Dermis blood vessel endothelial cell (primary cell): ENCODE measurements around the gene BACH2. TPM values are rescaled to one million over a fixed set of nuclear protein-coding genes. Genes with fewer than 3 reads are reported as not detected.
A peak's percentile ranks its signal among the peaks of the same experiment; 100 is the strongest.
"Not testable (repeated sequence)": the region's sequence is repeated elsewhere in the genome, so short reads cannot be mapped to it uniquely, and the experiment has no call there.

ENCODE experiments used
- DNase-seq: peaks from one replicate; pipeline ENCODE4 v3.0.0; 2010
- total RNA-seq: library from RNA; depleted of rRNA; stranded (reverse); fragments of >200 nt; gene quantifications from 2 replicates; pipeline ENCODE4 v1.2.3, GENCODE V29; 2014

The BACH2 gene
- total RNA-seq, 1 donor from 2014 or later, result 1.2 TPM

DNA sequence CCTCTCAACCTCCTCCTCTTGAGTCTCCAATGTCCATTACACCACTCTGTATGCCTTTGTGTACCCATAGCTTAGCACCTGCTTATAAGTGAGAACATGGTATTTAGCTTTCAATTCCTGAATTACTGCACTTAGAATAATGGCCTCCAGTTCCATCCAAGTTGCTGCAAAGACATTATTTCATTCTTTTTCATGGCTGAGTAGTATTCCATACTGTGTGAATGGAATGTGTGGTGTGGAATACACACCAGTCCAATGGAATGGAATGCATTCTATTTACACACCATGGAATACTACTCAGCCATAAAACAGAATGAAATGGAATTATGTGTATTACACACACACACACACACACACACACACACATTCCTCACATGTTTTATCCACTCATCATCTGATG, 116.1 kb downstream of the BACH2 start:
- DNase-seq, result no peak

DNA sequence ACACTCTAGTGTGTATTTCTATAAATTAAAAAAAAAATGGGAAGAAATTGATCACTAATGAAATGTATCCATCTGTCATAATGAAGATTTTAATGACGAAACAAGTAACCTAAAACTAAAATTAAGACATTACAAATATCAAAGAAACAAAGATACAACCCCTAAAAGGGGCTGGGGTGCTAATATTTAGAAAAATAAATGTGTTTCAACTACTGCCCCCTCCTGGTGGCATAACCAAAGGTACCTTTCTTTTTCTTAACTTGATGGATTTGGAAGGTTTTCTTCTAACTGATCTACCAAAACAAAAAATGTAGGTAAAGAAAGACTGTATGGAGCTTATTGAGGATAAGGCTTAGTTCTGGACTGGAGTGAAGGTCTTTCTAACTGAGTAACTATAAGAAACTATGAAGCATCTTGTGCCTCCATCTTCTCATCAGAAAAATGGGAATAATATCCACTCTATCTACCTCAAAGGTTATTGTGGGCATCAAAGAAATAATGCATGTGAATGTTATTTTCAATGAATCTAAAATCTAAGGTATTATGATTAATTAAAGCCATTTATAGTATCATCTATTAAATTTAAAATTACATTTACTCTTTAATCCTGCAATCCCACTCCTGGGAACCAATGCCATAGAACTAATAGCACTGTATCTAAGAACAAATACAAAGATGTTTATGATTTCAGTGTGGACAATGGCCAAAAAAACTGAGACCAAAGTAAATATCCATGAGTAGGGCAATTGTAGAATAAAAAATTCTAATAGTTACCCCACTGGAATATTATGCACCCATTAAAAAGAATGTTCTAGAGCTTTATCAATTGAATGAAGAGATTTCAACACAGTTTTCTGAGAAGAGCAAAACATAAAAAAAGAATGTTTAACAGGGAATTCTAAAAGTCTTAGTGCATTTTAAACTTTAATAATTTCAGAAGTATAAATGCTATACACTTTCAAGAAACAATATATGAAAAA, 117.2 kb downstream of the BACH2 start:
- DNase-seq, result peak; percentile 45

DNA sequence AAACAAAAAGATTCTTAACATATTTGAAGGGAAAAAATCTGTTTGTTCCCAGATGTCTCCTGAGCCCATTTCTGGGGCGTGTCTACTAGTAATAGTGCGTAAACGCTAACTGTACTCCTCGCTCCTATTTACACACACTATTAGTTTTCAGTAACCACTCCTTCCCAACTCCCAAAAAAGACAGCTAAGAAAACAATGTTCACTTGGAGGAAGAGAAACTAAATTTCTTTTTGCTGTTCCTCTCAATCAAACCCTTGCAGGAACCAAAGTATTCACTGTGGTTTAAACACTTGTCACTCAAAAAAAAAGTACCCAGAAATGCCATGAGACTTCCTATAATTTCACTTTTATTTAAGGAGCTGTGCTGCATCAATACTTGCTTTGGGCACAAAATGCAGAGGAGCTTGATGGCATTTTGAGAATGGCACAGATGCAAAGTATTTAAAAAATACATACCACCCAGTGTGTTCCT, 118.2 kb downstream of the BACH2 start:
- DNase-seq, result no peak

DNA sequence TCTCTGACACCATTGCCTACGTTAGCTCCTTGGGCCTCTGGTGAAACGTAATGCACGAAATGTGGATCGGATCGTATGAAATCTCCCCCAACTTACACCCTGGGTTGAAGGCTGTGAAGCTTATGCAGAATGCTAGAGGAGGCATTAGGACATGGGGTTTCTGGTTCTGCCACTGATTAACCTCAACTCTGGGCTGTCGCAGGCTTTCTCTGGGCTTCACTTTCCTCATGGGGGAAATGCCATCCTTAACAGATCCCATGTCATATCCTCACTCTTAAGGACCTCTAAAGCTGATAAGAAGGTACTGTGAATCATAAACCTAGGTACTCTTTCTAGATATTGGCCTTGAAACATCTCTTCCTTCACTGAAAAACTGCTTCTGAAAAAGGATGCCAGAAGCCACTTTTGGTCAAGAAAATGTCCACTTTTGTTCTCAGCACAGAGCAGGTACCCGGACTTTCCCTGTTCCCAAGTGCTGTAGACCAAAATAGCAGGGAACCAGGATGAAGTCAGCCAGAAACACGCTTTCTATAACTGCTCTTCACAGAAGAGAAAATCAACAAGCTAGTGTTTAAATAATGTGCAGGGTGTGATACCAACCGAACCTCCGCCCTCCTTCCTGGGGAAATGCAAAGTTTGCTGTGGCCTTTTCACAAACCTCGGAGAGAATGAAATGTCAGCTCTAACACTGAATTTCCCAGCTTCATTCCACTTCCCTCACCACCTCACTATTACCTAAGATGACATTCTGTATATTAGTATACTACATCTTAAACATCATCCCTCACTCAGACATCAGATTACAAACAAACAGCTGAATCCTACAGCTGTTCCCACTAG, 118.9 kb downstream of the BACH2 start:
- no peak for DNase-seq

DNA sequence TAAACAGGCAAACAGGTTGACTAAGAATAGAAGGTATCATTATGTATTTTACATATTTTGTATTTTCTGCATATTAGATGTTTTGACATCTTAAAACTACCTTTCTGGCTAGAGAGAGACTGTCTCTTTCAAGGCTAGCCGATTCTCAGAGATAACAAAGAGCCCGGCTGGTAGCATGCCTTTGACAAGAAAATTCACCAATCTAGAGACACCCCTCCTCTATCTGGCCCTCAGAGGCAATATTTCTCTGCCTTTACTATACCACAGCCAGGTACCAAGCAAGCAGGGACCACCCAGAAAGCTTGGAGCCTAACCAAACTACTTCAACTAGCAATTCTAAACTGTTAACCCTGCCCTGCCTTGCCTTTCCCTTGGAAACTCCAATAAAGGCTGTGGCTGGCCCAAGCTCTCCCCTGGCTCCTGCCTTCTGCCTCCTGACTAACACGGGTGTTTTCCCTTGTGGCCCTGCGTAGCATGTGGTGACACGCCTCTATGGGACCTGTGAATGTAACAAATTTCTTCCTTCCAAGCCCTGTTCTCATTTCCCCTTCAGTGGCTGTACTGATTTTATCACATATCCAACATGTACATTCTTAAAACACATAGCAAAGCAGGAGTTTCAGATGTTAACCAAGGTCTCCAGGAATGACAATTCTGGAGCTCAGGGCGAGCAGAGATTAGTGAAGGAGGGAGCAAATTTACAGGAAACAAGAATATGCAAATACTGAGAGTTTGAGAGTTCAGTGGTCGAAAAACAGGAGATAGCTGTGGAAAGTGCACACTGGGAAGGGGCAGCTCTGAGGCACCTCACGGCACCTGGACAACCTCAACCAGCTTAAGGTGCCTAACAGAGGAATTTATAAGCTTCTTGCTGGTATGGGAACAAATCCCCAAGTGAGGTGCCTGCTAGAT, 120.8 kb downstream of the BACH2 start:
- no peak for DNase-seq

DNA sequence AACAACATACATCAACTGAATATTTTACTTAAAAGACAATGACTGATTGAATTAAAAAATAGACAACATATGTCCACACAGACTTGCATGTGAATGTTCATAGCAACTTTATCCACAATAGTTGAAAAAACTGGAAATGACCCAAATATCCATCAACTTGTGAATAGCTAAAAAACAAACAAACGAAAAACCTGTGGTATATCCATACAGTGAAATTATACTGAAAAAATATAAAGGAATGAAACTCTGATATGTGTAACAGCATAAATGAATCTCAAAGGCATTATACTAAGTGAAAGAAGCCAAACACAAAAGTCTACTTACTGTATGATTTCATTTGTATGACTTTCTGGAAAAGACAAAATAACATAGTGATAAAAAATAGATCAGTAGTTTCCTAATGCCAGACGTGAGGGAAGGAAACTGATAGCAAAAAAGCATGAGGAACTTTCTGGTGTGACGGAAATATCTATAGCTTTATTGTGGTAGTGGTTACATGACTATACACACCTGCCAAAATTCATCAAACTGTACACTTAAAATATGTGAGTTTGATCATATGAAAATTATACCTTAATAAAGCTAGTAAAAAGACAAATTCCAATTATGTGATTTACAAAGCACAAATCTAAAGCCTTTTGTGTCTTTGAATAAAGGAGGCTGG, 123.2 kb downstream of the BACH2 start:
- no peak for DNase-seq

DNA sequence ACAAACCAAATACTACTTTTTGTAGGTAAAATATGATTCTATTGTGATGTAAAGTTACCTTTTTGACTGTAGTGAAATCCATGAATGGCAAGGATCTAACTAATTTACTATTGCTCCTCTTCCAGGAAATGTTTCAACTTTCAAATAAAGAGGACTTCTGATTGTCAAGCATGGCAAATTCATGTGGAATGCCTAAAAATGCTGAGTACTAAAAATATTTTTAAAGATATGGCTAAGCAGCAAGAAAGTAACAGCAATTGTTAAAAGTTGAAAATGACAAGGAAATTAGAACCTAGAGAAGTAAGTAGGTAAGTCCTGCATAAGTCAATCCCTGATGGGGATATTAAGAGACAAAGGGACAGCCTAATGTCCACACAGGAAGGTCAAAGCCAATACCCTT, 126.0 kb downstream of the BACH2 start:
- no peak for DNase-seq

DNA sequence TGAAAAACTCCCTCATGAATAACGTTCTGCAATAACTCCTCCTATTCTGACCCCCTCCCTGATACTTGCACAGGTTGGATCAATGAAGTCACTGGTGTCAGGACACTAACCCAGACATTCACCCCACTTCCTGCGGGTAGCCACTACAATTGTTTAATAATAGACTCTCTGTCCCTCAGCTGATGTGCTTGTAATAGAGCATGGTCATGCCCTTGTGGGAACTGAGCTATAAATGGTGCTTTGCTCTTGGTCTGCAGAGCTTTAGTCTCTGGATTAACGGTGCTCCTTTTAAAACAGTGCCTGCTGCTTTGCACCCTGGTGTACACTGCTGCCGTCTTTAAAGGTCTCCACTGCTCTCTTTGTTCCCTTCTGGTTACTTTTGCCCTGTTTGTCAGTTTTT, 127.3 kb downstream of the BACH2 start:
- DNase-seq, result no peak

DNA sequence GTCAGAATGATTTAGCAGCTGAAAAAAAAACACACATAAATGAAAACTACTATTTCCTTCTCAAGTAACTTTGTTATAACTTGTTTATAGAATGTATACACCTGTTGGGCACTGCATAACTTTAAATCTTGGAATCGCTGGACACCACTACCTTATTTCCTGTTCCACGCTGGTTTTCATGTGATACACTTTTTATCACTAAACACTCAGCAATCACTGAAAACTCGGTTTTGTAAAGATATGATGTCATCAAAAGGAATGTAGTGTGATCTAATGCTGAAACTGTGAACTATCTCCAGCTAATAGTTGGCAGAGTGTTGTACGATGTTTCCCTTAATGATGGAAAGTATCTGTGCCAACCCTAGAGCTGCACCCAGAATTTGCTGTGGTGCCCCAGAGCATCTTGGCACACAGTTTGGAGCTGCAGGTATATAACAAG, 127.9 kb downstream of the BACH2 start:
- DNase-seq, result no peak

DNA sequence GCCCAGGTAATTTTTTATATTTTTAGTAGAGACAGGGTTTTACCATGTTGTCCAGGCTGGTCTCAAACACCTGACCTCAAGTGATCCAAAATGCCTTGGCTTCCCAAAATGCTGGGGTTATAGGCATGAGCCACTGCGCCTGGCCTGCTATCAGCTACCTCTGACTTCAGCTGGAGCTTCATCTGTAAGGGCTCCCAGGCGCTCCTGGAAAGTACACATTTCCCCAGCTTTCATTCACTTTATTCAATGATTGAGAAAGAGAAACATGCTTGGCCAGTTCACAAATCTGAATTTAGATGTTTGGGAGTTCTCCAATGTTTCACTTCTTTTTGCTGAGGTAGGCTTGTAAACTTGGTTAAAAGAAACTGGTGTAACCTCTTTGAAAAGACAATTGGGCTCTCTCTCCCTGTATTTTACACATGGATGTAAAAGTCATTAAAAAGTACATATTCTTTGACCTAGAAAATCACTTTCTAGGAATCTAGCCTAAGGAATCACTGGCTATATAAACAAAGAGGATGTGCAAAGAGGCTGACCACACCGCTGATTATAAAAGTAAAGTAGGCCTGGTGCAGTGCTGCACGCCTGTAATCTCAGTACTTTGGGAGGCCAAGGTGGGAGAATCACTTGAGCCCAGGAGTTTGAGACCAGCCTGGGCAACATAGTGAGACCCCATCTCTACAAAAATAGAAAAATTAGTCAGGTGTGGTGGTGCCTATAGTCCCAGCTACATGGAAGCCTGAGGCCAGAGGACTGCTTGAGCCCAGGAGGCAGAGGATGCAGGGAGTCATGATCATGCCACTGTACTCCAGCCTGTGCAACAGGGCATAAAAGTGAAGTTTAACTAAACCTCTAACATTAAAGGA, 128.9 kb downstream of the BACH2 start:
- no peak for DNase-seq

DNA sequence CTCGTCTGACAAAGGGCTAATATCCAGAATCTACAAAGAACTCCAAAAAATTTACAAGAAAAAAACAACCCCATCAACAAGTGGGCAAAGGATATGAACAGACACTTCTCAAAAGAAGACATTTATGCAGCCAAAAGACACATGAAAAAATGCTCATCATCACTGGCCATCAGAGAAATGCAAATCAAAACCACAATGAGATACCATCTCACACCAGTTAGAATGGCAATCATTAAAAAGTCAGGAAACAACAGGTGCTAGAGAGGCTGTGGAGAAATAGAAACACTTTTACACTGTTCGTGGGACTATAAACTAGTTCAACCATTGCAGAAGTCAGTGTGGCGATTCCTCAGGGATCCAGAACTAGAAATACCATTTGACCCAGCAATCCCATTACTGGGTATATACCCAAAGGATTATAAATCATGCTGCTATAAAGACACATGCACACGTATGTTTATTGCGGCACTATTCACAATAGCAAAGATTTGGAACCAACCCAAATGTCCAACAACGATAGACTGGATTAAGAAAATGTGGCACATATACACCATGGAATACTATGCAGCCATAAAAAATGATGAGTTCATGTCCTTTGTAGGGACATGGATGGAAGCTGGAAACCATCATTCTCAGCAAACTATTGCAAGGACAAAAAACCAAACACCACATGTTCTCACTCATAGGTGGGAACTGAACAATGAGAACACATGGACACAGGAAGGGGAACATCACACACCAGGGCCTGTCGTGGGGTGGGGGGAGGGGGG, 130.3 kb downstream of the BACH2 start:
- not testable (repeated sequence) for DNase-seq

DNA sequence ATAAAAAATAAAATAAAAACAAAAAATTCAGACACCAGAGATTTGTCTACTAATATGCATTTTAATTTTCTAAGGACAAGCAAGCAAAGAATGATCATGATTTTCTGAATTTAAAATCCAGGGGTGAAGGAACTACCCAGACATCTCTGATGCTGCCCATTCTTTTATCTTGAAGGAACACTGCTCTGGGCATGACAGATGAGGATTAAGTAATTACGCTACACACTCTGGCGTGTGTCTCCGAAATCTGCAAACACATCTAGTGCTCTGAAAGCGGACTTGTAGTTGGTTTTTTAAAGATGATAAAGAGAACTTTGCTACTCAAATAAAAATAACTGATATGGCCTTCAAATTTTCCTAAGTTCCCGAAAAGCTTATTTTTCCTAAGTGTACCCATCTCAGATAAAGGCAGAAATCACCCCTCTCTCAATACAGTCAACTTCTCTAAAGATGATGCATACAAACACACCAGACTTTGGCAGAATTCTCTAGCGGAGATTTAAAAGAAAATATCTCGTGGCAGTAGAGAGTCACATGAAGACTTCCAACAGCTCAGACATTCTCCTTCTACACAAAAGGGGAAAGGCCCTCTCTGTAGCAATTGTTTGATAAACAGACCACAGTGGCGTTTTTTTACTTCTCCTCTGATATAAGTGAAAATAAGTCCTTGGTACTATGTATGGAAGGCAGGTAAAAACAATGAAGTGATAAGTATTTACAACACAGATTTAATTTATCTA, 133.8 kb downstream of the BACH2 start:
- no peak for DNase-seq

DNA sequence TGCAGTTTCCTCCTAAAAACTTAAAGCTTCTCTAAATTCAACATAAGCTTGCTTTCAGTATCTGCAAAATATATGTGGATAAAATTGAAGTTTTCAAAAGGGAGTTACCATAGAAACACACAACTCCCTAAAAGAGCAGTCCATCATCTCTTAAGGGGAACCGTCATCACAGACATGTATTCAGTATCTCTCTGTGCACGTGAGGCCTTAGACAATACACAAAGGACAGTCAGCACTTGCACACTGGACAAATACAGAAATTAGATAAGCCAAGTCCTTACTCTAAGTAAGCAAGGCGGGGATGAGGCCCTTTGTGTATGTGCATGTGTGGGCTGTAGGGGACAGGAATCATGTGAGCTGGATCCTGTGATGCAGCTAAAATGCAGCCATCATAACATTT, 136.6 kb downstream of the BACH2 start:
- no peak for DNase-seq

DNA sequence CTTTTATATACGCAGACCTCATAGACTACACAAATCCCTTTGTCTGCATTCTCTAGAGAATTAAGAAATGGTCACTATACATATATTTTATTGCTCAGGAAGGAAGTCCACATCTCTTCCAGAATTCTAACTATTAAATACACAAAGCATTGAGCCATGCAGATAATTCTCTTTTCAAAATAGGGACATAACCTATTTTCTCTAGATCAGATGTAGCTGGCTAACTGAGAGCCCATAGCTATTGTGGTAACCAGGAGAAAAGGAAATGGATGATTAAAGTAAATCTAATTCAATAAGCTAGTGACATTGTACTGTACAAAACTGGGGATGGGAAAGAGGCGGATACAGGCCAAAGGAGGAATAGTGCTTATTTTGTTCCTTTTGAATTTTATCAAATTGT, 137.2 kb downstream of the BACH2 start:
- no peak for DNase-seq

DNA sequence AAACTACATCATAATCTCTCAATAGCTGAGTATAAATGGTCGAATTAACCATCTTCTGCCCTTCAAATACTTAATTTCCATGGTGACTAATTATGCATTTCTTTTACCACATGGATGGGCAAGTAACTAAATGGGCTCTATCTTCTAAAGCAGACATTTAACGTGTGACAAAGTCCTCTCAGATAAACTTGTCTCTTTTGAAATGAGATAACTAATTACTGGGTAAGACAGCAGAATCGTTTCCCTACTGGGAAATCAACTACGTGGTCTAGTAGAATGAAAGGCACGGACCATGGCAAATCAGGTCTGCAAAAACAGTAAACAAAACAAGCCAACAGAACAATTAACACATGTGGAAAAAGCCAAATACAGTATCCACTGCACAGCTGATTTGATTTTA, 137.7 kb downstream of the BACH2 start:
- no peak for DNase-seq

DNA sequence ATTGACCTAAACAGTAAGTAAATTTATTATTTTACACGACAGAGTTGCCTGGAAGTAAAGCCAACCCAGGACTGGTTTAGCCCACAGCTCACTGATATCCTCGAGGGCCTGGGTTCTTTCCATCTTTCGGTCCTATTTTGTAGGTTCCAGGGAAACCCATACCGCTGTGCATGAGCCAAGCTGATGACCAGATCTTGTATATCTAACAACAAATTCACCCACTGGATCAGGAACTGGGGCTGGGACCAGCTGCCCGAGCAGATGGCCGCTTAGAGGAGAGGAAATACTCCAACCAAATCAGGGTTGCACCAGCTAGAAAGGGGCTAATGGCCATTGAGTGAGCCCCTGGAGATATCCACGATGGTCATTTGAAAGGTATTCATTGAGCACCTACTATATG, 139.2 kb downstream of the BACH2 start:
- no peak for DNase-seq

DNA sequence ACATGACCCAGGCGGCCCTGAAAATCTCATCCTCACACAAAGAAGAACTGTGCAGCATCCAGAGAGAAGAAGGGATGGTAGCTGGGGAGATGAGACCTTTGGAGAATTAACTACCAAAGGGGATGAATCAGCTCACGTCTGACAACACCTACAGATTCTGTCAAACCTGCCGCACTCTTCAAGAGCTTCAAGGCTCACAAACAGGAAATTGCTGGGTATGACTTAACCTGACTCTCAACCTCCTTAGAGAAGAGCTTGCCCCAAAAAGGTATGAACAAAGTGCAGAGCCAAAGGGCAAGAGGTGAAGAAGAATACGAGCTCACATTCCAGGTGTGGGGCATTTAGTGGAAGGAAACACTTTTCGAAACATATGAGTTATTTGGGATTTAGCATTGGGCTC, 139.8 kb downstream of the BACH2 start:
- no peak for DNase-seq

DNA sequence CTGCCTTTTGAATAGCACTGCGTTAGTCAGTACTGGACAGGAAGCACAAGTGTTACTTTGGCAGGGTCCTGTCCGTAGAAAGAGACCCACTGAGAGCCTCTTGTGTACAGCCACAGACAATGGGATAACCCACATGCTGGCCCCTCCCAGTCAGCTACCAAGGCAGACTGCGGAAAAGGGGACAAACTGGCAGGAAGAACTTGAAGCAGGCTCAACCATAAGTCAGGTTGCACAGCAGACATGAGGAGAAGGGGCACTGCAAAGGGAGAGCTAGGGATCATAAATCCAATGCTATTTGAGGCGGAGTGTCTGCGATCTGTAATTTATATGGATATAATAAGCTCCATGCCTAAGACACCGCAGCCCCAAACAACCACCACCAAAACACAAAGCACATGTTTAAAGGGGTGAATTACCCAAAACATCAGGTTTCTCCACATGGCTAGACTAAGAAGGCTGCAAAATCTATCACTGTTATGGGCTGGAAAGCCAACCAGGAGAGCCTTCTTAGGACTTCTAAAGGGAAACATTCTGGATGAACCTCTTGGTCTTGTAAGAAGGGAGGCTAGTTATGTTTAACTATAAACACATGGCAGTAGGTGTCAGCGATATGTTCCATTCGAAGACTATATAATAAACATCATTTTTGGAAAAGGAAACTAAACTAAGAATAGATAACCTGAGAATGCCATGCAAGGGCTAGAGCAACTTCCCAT, 141.7 kb downstream of the BACH2 start:
- DNase-seq, result no peak
